WTC11 (cell line): ENCODE results near the gene SMAD5.

ENCODE experiments used
- ATF1 ChIP-seq: sonication (generic); formaldehyde crosslinking; IDR thresholded peaks from 2 replicates; pipeline ENCODE4 v1.8.1; 2023; ENCODE audit warnings: mild to moderate bottlenecking, moderate library complexity, missing genetic modification reagents
- CBFB ChIP-seq: sonication (generic); formaldehyde crosslinking; IDR thresholded peaks from 2 replicates; pipeline ENCODE4 v1.8.1; 2022; ENCODE audit warnings: mild to moderate bottlenecking, low read depth, missing genetic modification reagents
- CREB1 ChIP-seq: sonication (generic); formaldehyde crosslinking; IDR thresholded peaks from 2 replicates; pipeline ENCODE4 v1.8.0; 2023; ENCODE audit warnings: mild to moderate bottlenecking, missing genetic modification reagents
- CREM ChIP-seq: sonication (generic); formaldehyde crosslinking; IDR thresholded peaks from 2 replicates; pipeline ENCODE4 v1.8.1; 2022; ENCODE audit warnings: mild to moderate bottlenecking, missing genetic modification reagents, moderate library complexity
- NFATC4 ChIP-seq: fragments of 250-450 bp; sonication (Bioruptor Pico); IDR thresholded peaks from 2 replicates; pipeline ENCODE4 v1.9.0; 2021; ENCODE audit warnings: mild to moderate bottlenecking
- TEAD4 ChIP-seq: sonication (generic); formaldehyde crosslinking; IDR thresholded peaks from 2 replicates; pipeline ENCODE4 v1.8.0; 2022; ENCODE audit warnings: mild to moderate bottlenecking, missing genetic modification reagents
- ZNF121 ChIP-seq: sonication (generic); formaldehyde crosslinking; IDR thresholded peaks from 2 replicates; pipeline ENCODE4 v1.8.0; 2023; ENCODE audit warnings: missing genetic modification reagents
- TF ChIP-seq, protein P1 (sequence below): sonication (generic); formaldehyde crosslinking; IDR thresholded peaks from 2 replicates; pipeline ENCODE4 v1.8.1; 2023; ENCODE audit warnings: mild to moderate bottlenecking, missing genetic modification reagents, moderate library complexity
- TF ChIP-seq, protein P2 (sequence below): fragments of 200-600 bp; IDR thresholded peaks from 2 replicates; pipeline ENCODE4 v1.8.0; 2022; ENCODE audit warnings: antibody characterized with exemption
- TF ChIP-seq, protein P3 (sequence below): sonication (generic); formaldehyde crosslinking; IDR thresholded peaks from 2 replicates; pipeline ENCODE4 v1.8.1; 2022; ENCODE audit warnings: mild to moderate bottlenecking, missing genetic modification reagents, moderate library complexity, borderline replicate concordance
- TF ChIP-seq, protein P4 (sequence below): sonication (generic); formaldehyde crosslinking; IDR thresholded peaks from 2 replicates; pipeline ENCODE4 v1.8.0; 2023; ENCODE audit warnings: missing genetic modification reagents
- TF ChIP-seq, protein P5 (sequence below): sonication (generic); formaldehyde crosslinking; IDR thresholded peaks from 2 replicates; pipeline ENCODE4 v1.8.1; 2023; ENCODE audit warnings: mild to moderate bottlenecking, missing genetic modification reagents, moderate library complexity
- TF ChIP-seq, protein P6 (sequence below): sonication (generic); formaldehyde crosslinking; IDR thresholded peaks from 2 replicates; pipeline ENCODE4 v1.8.0; 2022; ENCODE audit warnings: mild to moderate bottlenecking, missing genetic modification reagents
- TF ChIP-seq, protein P7 (sequence below): sonication (generic); formaldehyde crosslinking; IDR thresholded peaks from 2 replicates; pipeline ENCODE4 v1.8.0; 2022; ENCODE audit warnings: mild to moderate bottlenecking, missing genetic modification reagents

DNA sequence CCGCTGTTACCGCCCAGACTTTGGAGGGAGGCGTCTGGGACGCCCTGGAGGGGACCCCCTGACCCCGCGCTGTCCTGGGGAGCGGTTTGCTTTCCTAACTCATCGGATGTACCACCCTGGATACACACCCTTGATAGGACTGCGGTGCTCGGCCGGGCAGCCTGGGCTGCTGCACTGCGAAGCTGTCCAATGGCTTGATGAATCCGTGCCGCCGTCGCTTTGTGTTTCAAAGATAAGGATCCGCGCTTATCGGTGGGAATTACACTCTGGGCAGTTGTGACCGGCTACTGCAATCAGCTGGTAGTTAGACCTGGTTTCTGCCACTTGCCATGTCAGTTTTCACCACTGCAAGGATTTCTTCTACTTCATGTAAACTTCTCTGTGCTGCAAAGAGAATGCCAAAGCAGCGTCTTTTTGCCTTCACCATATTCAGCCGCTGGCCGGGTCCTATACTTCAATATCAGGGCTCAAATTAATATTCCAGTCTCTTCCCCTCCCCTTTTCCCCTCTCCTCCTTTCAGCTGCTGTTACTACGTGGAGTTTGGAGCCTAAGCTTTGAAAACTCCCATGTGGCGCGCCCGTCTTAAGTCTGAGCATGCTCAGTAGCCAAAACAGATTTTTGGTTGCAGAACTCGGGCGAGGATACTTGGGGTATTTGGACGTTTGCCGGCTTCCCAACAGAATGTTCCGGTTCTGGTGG, 727 bp downstream of the SMAD5 start:
- TF ChIP-seq, protein P1, sequence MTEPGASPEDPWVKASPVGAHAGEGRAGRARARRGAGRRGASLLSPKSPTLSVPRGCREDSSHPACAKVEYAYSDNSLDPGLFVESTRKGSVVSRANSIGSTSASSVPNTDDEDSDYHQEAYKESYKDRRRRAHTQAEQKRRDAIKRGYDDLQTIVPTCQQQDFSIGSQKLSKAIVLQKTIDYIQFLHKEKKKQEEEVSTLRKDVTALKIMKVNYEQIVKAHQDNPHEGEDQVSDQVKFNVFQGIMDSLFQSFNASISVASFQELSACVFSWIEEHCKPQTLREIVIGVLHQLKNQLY (CRISPR knock-in tag), result no peak
- TF ChIP-seq ZNF121 (CRISPR knock-in tag) (no peak), ATF1 (CRISPR knock-in tag) (no peak), CBFB (CRISPR knock-in tag) (no peak), TEAD4 (CRISPR knock-in tag) (no peak), NFATC4 (no peak), CREB1 (no peak), CREM (CRISPR knock-in tag) (no peak)
- TF ChIP-seq, protein P2, sequence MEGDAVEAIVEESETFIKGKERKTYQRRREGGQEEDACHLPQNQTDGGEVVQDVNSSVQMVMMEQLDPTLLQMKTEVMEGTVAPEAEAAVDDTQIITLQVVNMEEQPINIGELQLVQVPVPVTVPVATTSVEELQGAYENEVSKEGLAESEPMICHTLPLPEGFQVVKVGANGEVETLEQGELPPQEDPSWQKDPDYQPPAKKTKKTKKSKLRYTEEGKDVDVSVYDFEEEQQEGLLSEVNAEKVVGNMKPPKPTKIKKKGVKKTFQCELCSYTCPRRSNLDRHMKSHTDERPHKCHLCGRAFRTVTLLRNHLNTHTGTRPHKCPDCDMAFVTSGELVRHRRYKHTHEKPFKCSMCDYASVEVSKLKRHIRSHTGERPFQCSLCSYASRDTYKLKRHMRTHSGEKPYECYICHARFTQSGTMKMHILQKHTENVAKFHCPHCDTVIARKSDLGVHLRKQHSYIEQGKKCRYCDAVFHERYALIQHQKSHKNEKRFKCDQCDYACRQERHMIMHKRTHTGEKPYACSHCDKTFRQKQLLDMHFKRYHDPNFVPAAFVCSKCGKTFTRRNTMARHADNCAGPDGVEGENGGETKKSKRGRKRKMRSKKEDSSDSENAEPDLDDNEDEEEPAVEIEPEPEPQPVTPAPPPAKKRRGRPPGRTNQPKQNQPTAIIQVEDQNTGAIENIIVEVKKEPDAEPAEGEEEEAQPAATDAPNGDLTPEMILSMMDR, result no peak
- TF ChIP-seq, protein P3, sequence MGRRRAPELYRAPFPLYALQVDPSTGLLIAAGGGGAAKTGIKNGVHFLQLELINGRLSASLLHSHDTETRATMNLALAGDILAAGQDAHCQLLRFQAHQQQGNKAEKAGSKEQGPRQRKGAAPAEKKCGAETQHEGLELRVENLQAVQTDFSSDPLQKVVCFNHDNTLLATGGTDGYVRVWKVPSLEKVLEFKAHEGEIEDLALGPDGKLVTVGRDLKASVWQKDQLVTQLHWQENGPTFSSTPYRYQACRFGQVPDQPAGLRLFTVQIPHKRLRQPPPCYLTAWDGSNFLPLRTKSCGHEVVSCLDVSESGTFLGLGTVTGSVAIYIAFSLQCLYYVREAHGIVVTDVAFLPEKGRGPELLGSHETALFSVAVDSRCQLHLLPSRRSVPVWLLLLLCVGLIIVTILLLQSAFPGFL (CRISPR knock-in tag), result no peak
- TF ChIP-seq, protein P4, sequence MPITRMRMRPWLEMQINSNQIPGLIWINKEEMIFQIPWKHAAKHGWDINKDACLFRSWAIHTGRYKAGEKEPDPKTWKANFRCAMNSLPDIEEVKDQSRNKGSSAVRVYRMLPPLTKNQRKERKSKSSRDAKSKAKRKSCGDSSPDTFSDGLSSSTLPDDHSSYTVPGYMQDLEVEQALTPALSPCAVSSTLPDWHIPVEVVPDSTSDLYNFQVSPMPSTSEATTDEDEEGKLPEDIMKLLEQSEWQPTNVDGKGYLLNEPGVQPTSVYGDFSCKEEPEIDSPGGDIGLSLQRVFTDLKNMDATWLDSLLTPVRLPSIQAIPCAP, result no peak
- TF ChIP-seq, protein P5, sequence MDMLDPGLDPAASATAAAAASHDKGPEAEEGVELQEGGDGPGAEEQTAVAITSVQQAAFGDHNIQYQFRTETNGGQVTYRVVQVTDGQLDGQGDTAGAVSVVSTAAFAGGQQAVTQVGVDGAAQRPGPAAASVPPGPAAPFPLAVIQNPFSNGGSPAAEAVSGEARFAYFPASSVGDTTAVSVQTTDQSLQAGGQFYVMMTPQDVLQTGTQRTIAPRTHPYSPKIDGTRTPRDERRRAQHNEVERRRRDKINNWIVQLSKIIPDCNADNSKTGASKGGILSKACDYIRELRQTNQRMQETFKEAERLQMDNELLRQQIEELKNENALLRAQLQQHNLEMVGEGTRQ (CRISPR knock-in tag), result no peak
- TF ChIP-seq, protein P6, sequence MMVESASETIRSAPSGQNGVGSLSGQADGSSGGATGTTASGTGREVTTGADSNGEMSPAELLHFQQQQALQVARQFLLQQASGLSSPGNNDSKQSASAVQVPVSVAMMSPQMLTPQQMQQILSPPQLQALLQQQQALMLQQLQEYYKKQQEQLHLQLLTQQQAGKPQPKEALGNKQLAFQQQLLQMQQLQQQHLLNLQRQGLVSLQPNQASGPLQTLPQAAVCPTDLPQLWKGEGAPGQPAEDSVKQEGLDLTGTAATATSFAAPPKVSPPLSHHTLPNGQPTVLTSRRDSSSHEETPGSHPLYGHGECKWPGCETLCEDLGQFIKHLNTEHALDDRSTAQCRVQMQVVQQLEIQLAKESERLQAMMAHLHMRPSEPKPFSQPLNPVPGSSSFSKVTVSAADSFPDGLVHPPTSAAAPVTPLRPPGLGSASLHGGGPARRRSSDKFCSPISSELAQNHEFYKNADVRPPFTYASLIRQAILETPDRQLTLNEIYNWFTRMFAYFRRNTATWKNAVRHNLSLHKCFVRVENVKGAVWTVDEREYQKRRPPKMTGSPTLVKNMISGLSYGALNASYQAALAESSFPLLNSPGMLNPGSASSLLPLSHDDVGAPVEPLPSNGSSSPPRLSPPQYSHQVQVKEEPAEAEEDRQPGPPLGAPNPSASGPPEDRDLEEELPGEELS (CRISPR knock-in tag), result no peak
- TF ChIP-seq, protein P7, sequence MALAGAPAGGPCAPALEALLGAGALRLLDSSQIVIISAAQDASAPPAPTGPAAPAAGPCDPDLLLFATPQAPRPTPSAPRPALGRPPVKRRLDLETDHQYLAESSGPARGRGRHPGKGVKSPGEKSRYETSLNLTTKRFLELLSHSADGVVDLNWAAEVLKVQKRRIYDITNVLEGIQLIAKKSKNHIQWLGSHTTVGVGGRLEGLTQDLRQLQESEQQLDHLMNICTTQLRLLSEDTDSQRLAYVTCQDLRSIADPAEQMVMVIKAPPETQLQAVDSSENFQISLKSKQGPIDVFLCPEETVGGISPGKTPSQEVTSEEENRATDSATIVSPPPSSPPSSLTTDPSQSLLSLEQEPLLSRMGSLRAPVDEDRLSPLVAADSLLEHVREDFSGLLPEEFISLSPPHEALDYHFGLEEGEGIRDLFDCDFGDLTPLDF, result no peak
